Mesendoderm (in vitro differentiated cells): ENCODE data around the gene ENDOG.

Experiments
- DNase-seq: peaks from one replicate; pipeline ENCODE4 v3.0.0; 2013
- H2AK5ac ChIP-seq: 2 replicates; pipeline ENCODE4 v1.6.1; 2013; ENCODE audit warnings: low read length, inconsistent platforms
- H2BK120ac ChIP-seq: 2 replicates; pipeline ENCODE4 v1.6.1; 2013; ENCODE audit warnings: low read depth, mild to moderate bottlenecking, low read length, moderate library complexity, mixed read lengths
- H2BK15ac ChIP-seq: replicated peaks from 2 replicates; pipeline ENCODE4 v1.6.1; 2013; ENCODE audit warnings: low read depth, mild to moderate bottlenecking, moderate library complexity
- H2BK5ac ChIP-seq: 2 replicates; pipeline ENCODE4 v1.6.1; 2013; ENCODE audit warnings: low read length, inconsistent platforms
- H3K18ac ChIP-seq: 2 replicates; pipeline ENCODE4 v1.6.1; 2013; ENCODE audit warnings: mild to moderate bottlenecking, low read length, mixed read lengths
- H3K23ac ChIP-seq: one replicate; pipeline ENCODE4 v1.6.1; 2013; ENCODE audit warnings: low read length
- H3K27ac ChIP-seq: 2 replicates; pipeline ENCODE4 v1.5.1; 2013; ENCODE audit warnings: low read depth, mild to moderate bottlenecking, inconsistent platforms, low read length, moderate library complexity
- H3K27me3 ChIP-seq: 2 replicates; pipeline ENCODE4 v1.6.1; 2013; ENCODE audit warnings: low read length, control low read depth, mild to moderate bottlenecking, inconsistent platforms; ENCODE audit not compliant: insufficient read depth, poor library complexity
- H3K36me3 ChIP-seq: 2 replicates; pipeline ENCODE4 v1.6.1; 2013; ENCODE audit warnings: low read length, inconsistent platforms; ENCODE audit not compliant: control insufficient read depth, insufficient read depth
- H3K4ac ChIP-seq: one replicate; pipeline ENCODE4 v1.6.1; 2013; ENCODE audit warnings: low read depth, mild to moderate bottlenecking, low read length, moderate library complexity
- H3K4me1 ChIP-seq: 2 replicates; pipeline ENCODE4 v1.6.1; 2013; ENCODE audit warnings: low read depth, low read length, inconsistent platforms; ENCODE audit not compliant: control insufficient read depth
- H3K4me2 ChIP-seq: 2 replicates; pipeline ENCODE4 v1.6.1; 2013; ENCODE audit warnings: low read length
- H3K4me3 ChIP-seq: 2 replicates; pipeline ENCODE4 v1.5.1; 2013; ENCODE audit warnings: mild to moderate bottlenecking, low read length
- H3K56ac ChIP-seq: one replicate; pipeline ENCODE4 v1.6.1; 2013; ENCODE audit warnings: low read length
- H3K79me1 ChIP-seq: 2 replicates; pipeline ENCODE4 v1.6.1; 2013; ENCODE audit warnings: low read length, inconsistent platforms
- H3K79me2 ChIP-seq: 2 replicates; pipeline ENCODE4 v1.6.1; 2013; ENCODE audit warnings: mild to moderate bottlenecking, low read length; ENCODE audit not compliant: control insufficient read depth, insufficient read depth
- H3K9ac ChIP-seq: 2 replicates; pipeline ENCODE4 v1.6.1; 2013; ENCODE audit warnings: low read length, inconsistent platforms
- H4K5ac ChIP-seq: one replicate; pipeline ENCODE4 v1.6.1; 2013; ENCODE audit warnings: low read length
- H4K8ac ChIP-seq: one replicate; pipeline ENCODE4 v1.6.1; 2013; ENCODE audit warnings: low read depth, mild to moderate bottlenecking, control low read depth, low read length, moderate library complexity
- WGBS: extraction: QIAGEN DNeasy Blood & Tissue Kit; methylation state at CpG from one replicate; pipeline ENCODE4 v1.1.7; 2013; ENCODE audit warnings: low lambda C conversion rate, missing lambda C conversion rate; ENCODE audit not compliant: insufficient coverage; ENCODE audit errors: extremely low coverage; 5-methylcytosine and 5-hydroxymethylcytosine counted together

ENDOG gene

GRCh38 chr9:128822407-128823042 is 4.2 kb downstream of the ENDOG start:
- Histone ChIP-seq H3K36me3 (peaks cover 13% of the 10 kb centered on the region), H3K4me3 (no peak overlapping the region), H4K8ac (no peak overlapping the region), H3K56ac (no peak overlapping the region), H3K9ac (no peak overlapping the region), H3K27ac (no peak overlapping the region), H2BK15ac (no peak overlapping the region), H3K4ac (no peak overlapping the region), H3K79me2 (no peaks in the 10 kb centered on the region), H3K4me2 (no peak overlapping the region), H4K5ac (no peak overlapping the region), H3K4me1 (no peaks in the 10 kb centered on the region), H3K18ac (no peak overlapping the region), H2AK5ac (no peak overlapping the region), H3K23ac (no peak overlapping the region), H3K27me3 (no peaks in the 10 kb centered on the region), H2BK5ac (no peak overlapping the region), H3K79me1 (no peaks in the 10 kb centered on the region), H2BK120ac (no peak overlapping the region)
- no CpG with 5 or more reads among the region's 22 CpGs for WGBS
- no peak for DNase-seq

GRCh38 chr9:128823362-128823902 is 5.1 kb downstream of the ENDOG start:
- H4K5ac ChIP-seq = no peak overlapping the region
- H3K27me3 ChIP-seq = no peaks in the 10 kb centered on the region
- no peaks in the 10 kb centered on the region for H3K4me1 ChIP-seq
- no peak overlapping the region for H3K9ac ChIP-seq
- no peak overlapping the region for H2BK15ac ChIP-seq
- no peak overlapping the region for H3K23ac ChIP-seq
- H3K79me1 ChIP-seq = peaks cover under 1% of the 10 kb centered on the region
- no peak overlapping the region for H3K4me2 ChIP-seq
- H2BK5ac ChIP-seq = no peak overlapping the region
- H3K36me3 ChIP-seq = peaks cover 13% of the 10 kb centered on the region
- H3K18ac ChIP-seq = no peak overlapping the region
- DNase-seq = no peak
- WGBS = no CpG with 5 or more reads among the region's 19 CpGs
- no peak overlapping the region for H2BK120ac ChIP-seq
- no peak overlapping the region for H2AK5ac ChIP-seq
- H3K4me3 ChIP-seq = no peak overlapping the region
- H3K56ac ChIP-seq = no peak overlapping the region
- H3K79me2 ChIP-seq = peaks cover under 1% of the 10 kb centered on the region
- no peak overlapping the region for H3K27ac ChIP-seq
- no peak overlapping the region for H4K8ac ChIP-seq
- no peak overlapping the region for H3K4ac ChIP-seq

GRCh38 chr9:128823903-128824406 is 5.7 kb downstream of the ENDOG start:
- no peak overlapping the region for H4K8ac ChIP-seq

GRCh38 chr9:128824911-128825310 is 6.6 kb downstream of the ENDOG start:
- no peak overlapping the region for H3K4ac ChIP-seq
- no CpG with 5 or more reads among the region's 7 CpGs for WGBS

More at GRCh38 chr9:128823903-128824406, 5.7 kb downstream of the ENDOG start:
- Histone ChIP-seq H2BK5ac (no peak overlapping the region), H3K9ac (no peak overlapping the region), H3K4me3 (no peak overlapping the region), H3K4me1 (no peaks in the 10 kb centered on the region), H3K23ac (no peak overlapping the region), H3K4ac (no peak overlapping the region), H3K36me3 (peaks cover 13% of the 10 kb centered on the region), H3K56ac (no peak overlapping the region), H2BK15ac (no peak overlapping the region), H2BK120ac (no peak overlapping the region), H3K18ac (no peak overlapping the region), H2AK5ac (no peak overlapping the region), H4K5ac (no peak overlapping the region), H3K79me2 (peaks cover 5% of the 10 kb centered on the region), H3K79me1 (peaks cover 5% of the 10 kb centered on the region), H3K27ac (no peak overlapping the region), H3K4me2 (no peak overlapping the region), H3K27me3 (no peaks in the 10 kb centered on the region)
- DNase-seq = no peak
- WGBS = no CpG with 5 or more reads among the region's 12 CpGs

GRCh38 chr9:128825923-128826700 is 7.8 kb downstream of the ENDOG start:
- Histone ChIP-seq H3K4me3 (no peak overlapping the region), H3K18ac (no peak overlapping the region), H2BK120ac (no peak overlapping the region), H3K4me1 (no peaks in the 10 kb centered on the region), H4K8ac (no peak overlapping the region), H3K79me1 (peaks cover 8% of the 10 kb centered on the region), H3K27me3 (no peaks in the 10 kb centered on the region), H3K36me3 (peaks cover 13% of the 10 kb centered on the region), H3K27ac (no peak overlapping the region), H3K4me2 (no peak overlapping the region), H3K23ac (no peak overlapping the region), H2AK5ac (no peak overlapping the region), H3K9ac (no peak overlapping the region), H3K4ac (no peak overlapping the region), H2BK15ac (no peak overlapping the region), H3K79me2 (peaks cover 7% of the 10 kb centered on the region), H2BK5ac (no peak overlapping the region), H4K5ac (no peak overlapping the region), H3K56ac (no peak overlapping the region)
- DNase-seq = peak; percentile 63
- WGBS = no CpG with 5 or more reads among the region's 22 CpGs

More at GRCh38 chr9:128824911-128825310, 6.6 kb downstream of the ENDOG start:
- Histone ChIP-seq H3K79me2 (peaks cover 7% of the 10 kb centered on the region), H3K4me1 (no peaks in the 10 kb centered on the region), H3K18ac (no peak overlapping the region), H3K4me2 (no peak overlapping the region), H3K27ac (no peak overlapping the region), H3K27me3 (no peaks in the 10 kb centered on the region), H2AK5ac (no peak overlapping the region), H2BK5ac (no peak overlapping the region), H4K5ac (no peak overlapping the region), H3K23ac (no peak overlapping the region), H4K8ac (no peak overlapping the region), H3K79me1 (peaks cover 8% of the 10 kb centered on the region), H2BK15ac (no peak overlapping the region), H3K9ac (no peak overlapping the region), H2BK120ac (no peak overlapping the region), H3K36me3 (peaks cover 13% of the 10 kb centered on the region), H3K4me3 (no peak overlapping the region), H3K56ac (no peak overlapping the region)
- no peak for DNase-seq
